ENCODE measurements around the gene AGA. TPM values are rescaled to one million over a fixed set of nuclear protein-coding genes. Genes with fewer than 3 reads are reported as not detected.

Gene AGA
- total RNA-seq, 2 experiments from 2014 or later: 26.8 to 27.4 TPM

- Mint-ChIP-seq H3K9me3 (ENCODE audit: insufficient read depth) (no peaks in the 10 kb centered on the region), H3K27me3 (ENCODE audit: low read depth) (peaks cover 12% of the 10 kb centered on the region), H3K27ac (no peak overlapping the region), H3K36me3 (ENCODE audit: low read depth) (no peaks in the 10 kb centered on the region), H3K4me1 (ENCODE audit: low read depth) (peaks cover 10% of the 10 kb centered on the region), H3K4me3 (no peak overlapping the region)
- CTCF ChIA-PET: interaction anchor here (1.1 kb wide), 1 partner anchor 47 kb away, joined by 3 read pairs; no protein-coding TSS in a partner anchor
- ATAC-seq: no peak
- DNase-seq: no peak
- POLR2A ChIA-PET: no interaction called here
These were observed 57.3 kb downstream of the AGA start for GRCh38 chr4:177384856-177385397.

GRCh38 chr4:177381762-177382310 is 60.4 kb downstream of the AGA start:
- DNase-seq (no peak), ATAC-seq (no peak)
- ChIA-PET CTCF (interaction anchor here (1.3 to 1.6 kb wide), 2 partner anchors 12 to 22 kb away, joined by 5 to 6 read pairs; no protein-coding TSS in a partner anchor), POLR2A (no interaction called here)
- H3K27me3 Mint-ChIP-seq (ENCODE audit: low read depth): peaks cover 23% of the 10 kb centered on the region
- no peak overlapping the region for H3K27ac Mint-ChIP-seq
- H3K9me3 Mint-ChIP-seq (ENCODE audit: insufficient read depth): no peaks in the 10 kb centered on the region
- H3K4me3 Mint-ChIP-seq: no peak overlapping the region
- H3K36me3 Mint-ChIP-seq (ENCODE audit: low read depth): no peaks in the 10 kb centered on the region
- H3K4me1 Mint-ChIP-seq (ENCODE audit: low read depth): peaks cover 10% of the 10 kb centered on the region

Other genes starting within 250 kb of the AGA start
- 10 to 100 TPM; 33.7 to 35.2 TPM for gene NEIL3, start 132.6 kb downstream of the AGA start, total RNA-seq

Measured in activated CD8-positive, alpha-beta T cell treated with anti-CD3 and anti-CD28 coated beads, Interleukin-2, amount 10 ng/mL, durations not matched to agents 7 days and 5 days (primary cell).